Activated CD4-positive, alpha-beta memory T cell treated with anti-CD3 and anti-CD28 coated beads for 36 hours (primary cell): ENCODE results near the gene MYO1H. TPM values are rescaled to one million over a fixed set of nuclear protein-coding genes. Genes with fewer than 3 reads are reported as not detected.

Source experiments
- CTCF ChIA-PET: fragments of 350-600 bp; sonication (Branson Sonifier 250); formaldehyde crosslinking; loops from one replicate; lab custom pipeline; 2021; ENCODE audit warnings: antibody characterized with exemption, inconsistent platforms; lab: Charles Lee
- POLR2A ChIA-PET: fragments of 350-600 bp; sonication (Branson Sonifier 250); formaldehyde crosslinking; loops from one replicate; lab custom pipeline; 2021; ENCODE audit warnings: antibody characterized with exemption; lab: Charles Lee
- DNase-seq: peaks from one replicate; pipeline ENCODE4 v3.0.0-alpha.2; 2020
- H3K27ac Mint-ChIP-seq: one replicate; pipeline ENCODE4 v1.8.0; 2021; ENCODE audit warnings: mixed read lengths
- H3K27me3 Mint-ChIP-seq: one replicate; pipeline ENCODE4 v1.8.0; 2021; ENCODE audit warnings: mixed read lengths
- H3K36me3 Mint-ChIP-seq: one replicate; pipeline ENCODE4 v1.8.0; 2021; ENCODE audit warnings: mixed read lengths
- H3K4me1 Mint-ChIP-seq: one replicate; pipeline ENCODE4 v1.8.0; 2021; ENCODE audit warnings: low read depth, mixed read lengths
- H3K4me3 Mint-ChIP-seq: one replicate; pipeline ENCODE4 v1.8.0; 2021; ENCODE audit warnings: mild to moderate bottlenecking, mixed read lengths
- H3K9me3 Mint-ChIP-seq: one replicate; pipeline ENCODE4 v1.8.0; 2021; ENCODE audit warnings: mixed read lengths
- intact Hi-C: fragments of 100-400 bp; cut with micrococcal nuclease; formaldehyde crosslinking; loops from one replicate; pipeline ENCODE4 v1.15.1; 2023
- total RNA-seq, 2 experiments: library from RNA; stranded (reverse); gene quantifications; one replicate each; pipeline ENCODE4 v1.2.3, GENCODE V29; 2021

Gene MYO1H
- total RNA-seq, 2 experiments from 2014 or later, result not detected

DNA sequence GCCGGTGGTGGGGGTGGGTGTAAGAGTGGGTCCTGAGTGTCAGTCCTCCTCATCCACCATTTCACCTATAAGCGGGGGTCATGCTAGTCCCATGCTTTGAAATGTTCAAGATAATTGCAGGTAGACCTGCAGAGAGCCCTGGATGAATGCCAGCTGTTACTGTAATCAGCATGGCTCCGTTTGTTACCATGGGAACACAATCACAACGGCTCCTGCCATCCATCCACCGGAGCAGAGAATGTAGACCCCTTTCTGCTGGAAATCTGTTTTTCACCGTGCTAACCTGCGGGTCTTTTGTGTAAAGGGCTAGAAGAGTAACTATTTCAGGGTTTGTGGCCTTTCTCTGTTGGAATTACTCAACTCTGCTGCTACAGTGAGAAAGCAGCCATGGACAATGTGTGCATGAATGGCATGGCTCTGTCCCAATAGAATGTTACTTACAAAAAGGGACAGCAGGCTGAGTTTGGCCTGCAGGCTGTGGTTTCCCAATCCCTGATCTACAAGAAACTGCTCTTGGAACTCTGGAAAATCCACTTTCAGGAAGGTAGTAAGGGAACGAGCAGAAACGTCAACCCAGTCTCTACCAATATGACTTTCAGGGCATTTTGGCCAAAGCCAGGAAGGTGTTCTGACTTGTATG lies 93.3 kb downstream of the MYO1H start:
- CTCF ChIA-PET, result interaction anchor here (1.4 to 2.7 kb wide), 2 partner anchors 8 to 13 kb away, joined by 6 to 11 read pairs; no protein-coding TSS in a partner anchor
- no peaks in the 10 kb centered on the region for H3K27me3 Mint-ChIP-seq
- no peaks in the 10 kb centered on the region for H3K4me1 Mint-ChIP-seq
- intact Hi-C loops, result no loop called here
- no peak for DNase-seq
- POLR2A ChIA-PET, result no interaction called here
- peaks cover 2% of the 10 kb centered on the region for H3K36me3 Mint-ChIP-seq
- H3K4me3 Mint-ChIP-seq, result no peak overlapping the region
- no peaks in the 10 kb centered on the region for H3K9me3 Mint-ChIP-seq
- H3K27ac Mint-ChIP-seq, result no peak overlapping the region

DNA sequence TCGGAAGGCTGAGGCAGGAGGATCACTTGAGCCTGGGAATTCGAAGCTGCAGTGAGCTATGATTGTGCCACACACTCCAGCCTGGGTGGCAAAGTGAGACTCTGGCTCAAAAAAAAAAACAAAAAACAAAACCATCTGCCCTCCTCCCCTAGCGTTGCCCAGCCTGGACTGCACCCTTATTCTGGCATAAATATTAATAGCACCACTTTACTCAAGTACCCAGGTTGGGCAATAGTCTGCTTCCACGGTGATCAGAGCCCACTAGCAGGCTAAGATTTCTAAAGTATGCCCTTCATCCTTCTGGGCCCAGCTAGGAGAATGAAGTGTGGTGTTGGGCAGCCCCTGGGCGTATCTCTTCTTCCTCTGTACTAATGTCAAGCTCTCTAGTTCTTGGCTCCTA lies 96.1 kb downstream of the MYO1H start:
- Mint-ChIP-seq H3K36me3 (peaks cover 4% of the 10 kb centered on the region), H3K27ac (no peak overlapping the region), H3K9me3 (no peaks in the 10 kb centered on the region), H3K27me3 (no peaks in the 10 kb centered on the region), H3K4me3 (no peak overlapping the region), H3K4me1 (no peaks in the 10 kb centered on the region)
- CTCF ChIA-PET, result interaction anchor here (0.6 to 2.7 kb wide), 4 partner anchors 9 to 529 kb away, joined by 3 to 14 read pairs (median 7); no protein-coding TSS in a partner anchor
- DNase-seq, result no peak
- intact Hi-C loops, result no loop called here
- POLR2A ChIA-PET, result no interaction called here

DNA sequence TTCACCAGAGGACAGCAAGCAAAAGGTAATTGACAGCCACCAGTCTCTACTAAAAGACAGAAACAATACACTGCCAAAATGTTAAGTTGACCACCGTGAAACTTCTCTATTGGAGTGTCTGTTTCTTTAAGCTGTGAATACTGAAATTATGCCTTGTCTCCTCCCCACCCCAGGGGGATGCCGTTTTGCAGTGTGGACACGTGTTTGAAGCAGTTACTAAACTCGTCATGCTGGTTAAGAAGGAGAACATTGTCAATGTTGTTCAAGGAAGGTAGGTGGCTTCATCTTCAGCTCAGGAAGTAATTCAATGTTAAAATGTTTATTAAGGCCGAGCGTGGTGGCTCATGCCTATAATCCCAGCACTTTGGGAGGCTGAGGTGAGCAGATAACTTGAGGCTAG lies 96.6 kb downstream of the MYO1H start:
- H3K27me3 Mint-ChIP-seq, result no peaks in the 10 kb centered on the region
- H3K27ac Mint-ChIP-seq, result no peak overlapping the region
- H3K4me1 Mint-ChIP-seq, result no peaks in the 10 kb centered on the region
- CTCF ChIA-PET, result interaction anchor here (0.6 to 2.1 kb wide), 3 partner anchors 9 to 529 kb away, joined by 3 to 14 read pairs (median 3); no protein-coding TSS in a partner anchor
- intact Hi-C loops, result no loop called here
- no peaks in the 10 kb centered on the region for H3K9me3 Mint-ChIP-seq
- POLR2A ChIA-PET, result no interaction called here
- H3K4me3 Mint-ChIP-seq, result no peak overlapping the region
- H3K36me3 Mint-ChIP-seq, result peaks cover 7% of the 10 kb centered on the region
- DNase-seq, result no peak

DNA sequence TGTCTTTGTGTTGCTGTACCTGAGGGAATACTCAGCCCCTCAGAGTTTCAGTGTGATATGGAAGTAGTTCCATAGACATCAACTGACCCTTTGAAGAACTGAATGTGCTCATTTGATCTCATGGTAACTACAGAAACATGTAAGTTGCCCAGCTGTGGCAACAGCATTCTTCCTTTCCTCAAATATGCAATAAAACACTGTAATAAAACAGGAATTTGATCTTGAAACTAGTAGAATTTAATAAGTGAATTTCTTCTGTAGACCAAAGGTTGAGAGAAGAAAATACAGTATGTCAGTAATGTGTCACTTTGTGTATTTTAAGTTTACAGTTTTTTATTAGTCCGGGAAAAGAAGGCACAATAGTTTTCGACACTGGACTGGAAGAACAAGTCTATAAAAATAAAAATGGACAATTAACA lies 97.5 kb downstream of the MYO1H start:
- Mint-ChIP-seq H3K4me3 (no peak overlapping the region), H3K36me3 (peaks cover 8% of the 10 kb centered on the region), H3K9me3 (no peaks in the 10 kb centered on the region), H3K27me3 (no peaks in the 10 kb centered on the region), H3K27ac (no peak overlapping the region), H3K4me1 (no peaks in the 10 kb centered on the region)
- intact Hi-C loops, result no loop called here
- DNase-seq, result no peak
- CTCF ChIA-PET, result interaction anchor here (0.6 to 1.1 kb wide), 2 partner anchors 12 to 408 kb away, joined by 3 read pairs; no protein-coding TSS in a partner anchor
- POLR2A ChIA-PET, result no interaction called here

DNA sequence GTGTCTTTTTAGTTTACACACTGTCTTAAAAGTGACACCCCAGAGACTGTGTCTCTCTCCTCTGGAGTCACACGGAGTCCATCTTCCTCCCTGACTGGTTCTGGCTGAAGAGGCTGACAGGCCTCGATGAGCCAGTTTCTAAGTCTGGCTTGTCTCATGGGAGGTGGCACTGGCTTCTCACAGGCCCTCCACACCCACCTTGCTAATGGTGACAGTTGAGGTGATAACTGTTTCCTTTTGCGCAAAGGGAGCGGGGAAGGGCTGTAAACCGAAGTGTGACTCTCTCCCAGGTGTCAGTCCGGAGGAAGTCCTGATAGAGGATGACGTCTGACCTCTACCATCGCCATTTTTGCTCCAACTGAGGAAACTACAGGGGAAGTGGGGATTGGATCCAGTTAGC lies 99.2 kb downstream of the MYO1H start:
- intact Hi-C loops, result no loop called here
- Mint-ChIP-seq H3K27me3 (no peaks in the 10 kb centered on the region), H3K4me3 (no peak overlapping the region), H3K36me3 (peaks cover 10% of the 10 kb centered on the region), H3K4me1 (no peaks in the 10 kb centered on the region), H3K9me3 (no peaks in the 10 kb centered on the region), H3K27ac (no peak overlapping the region)
- POLR2A ChIA-PET, result no interaction called here
- CTCF ChIA-PET, result interaction anchor here (1.4 to 2.8 kb wide), 2 partner anchors 14 to 19 kb away, joined by 5 to 7 read pairs; no protein-coding TSS in a partner anchor
- DNase-seq, result no peak

DNA sequence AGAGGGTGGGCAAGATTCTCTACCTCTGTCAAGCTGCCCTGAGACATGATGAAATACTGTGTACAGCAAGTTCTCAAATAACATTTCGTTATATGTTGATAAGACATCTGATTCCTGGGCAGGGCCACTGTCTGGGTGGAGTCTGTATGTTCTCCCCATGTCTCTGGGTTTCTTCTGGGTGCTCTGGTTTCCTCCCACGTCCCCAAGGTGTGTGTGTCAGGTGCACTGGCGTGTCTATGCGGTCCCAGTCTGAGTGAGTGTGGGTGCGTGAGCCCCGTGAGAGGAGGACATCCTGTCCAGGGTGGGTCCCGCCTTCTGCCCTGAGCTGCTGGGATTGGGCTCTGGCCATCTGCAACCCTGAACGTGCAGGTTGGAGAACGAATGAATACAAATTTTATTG lies 99.8 kb downstream of the MYO1H start:
- intact Hi-C loops, result no loop called here
- Mint-ChIP-seq H3K27ac (no peak overlapping the region), H3K4me1 (no peaks in the 10 kb centered on the region), H3K4me3 (no peak overlapping the region), H3K9me3 (no peaks in the 10 kb centered on the region), H3K27me3 (no peaks in the 10 kb centered on the region), H3K36me3 (peaks cover 11% of the 10 kb centered on the region)
- DNase-seq, result no peak
- ChIA-PET POLR2A (no interaction called here), CTCF (interaction anchor here (1.4 to 2.8 kb wide), 2 partner anchors 15 to 19 kb away, joined by 5 to 7 read pairs; no protein-coding TSS in a partner anchor)

DNA sequence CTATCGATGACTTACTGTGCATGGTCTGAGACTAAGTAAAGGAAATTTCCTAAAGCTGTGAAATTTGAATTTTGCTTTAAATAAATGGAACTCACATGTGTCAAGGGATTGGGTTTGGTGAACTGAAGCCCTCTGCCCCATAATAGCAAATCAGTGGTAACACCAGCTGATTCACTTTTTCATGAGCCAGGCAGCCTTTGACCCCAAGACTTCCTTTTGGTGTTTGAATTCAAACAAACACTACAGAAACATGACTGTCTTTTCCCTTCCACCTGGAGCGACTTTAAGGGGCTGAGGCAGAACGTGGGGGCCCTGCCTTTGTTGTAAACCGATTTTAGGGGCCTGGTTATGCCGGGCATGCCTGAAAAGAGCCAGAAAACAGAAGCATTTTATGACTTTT lies 100.6 kb downstream of the MYO1H start:
- intact Hi-C loops, result no loop called here
- H3K27ac Mint-ChIP-seq, result no peak overlapping the region

GRCh38 chr12:109448707-109449390 lies 101.1 kb downstream of the MYO1H start:
- H3K4me3 Mint-ChIP-seq, result no peak overlapping the region
- H3K27ac Mint-ChIP-seq, result no peak overlapping the region
- no peaks in the 10 kb centered on the region for H3K9me3 Mint-ChIP-seq
- peaks cover 16% of the 10 kb centered on the region for H3K36me3 Mint-ChIP-seq
- CTCF ChIA-PET, result interaction anchor here (1.0 to 1.2 kb wide), 3 partner anchors 15 to 147 kb away, joined by 3 to 6 read pairs (median 5); no protein-coding TSS in a partner anchor
- no peaks in the 10 kb centered on the region for H3K27me3 Mint-ChIP-seq
- no peak for DNase-seq
- intact Hi-C loops, result no loop called here
- no peaks in the 10 kb centered on the region for H3K4me1 Mint-ChIP-seq
- POLR2A ChIA-PET, result no interaction called here

More for the DNA sequence above, 100.6 kb downstream of the MYO1H start:
- no peaks in the 10 kb centered on the region for H3K9me3 Mint-ChIP-seq
- CTCF ChIA-PET, result interaction anchor here (1.2 to 2.8 kb wide), 3 partner anchors 14 to 20 kb away, joined by 5 to 7 read pairs (median 6); no protein-coding TSS in a partner anchor
- no peak overlapping the region for H3K4me3 Mint-ChIP-seq
- POLR2A ChIA-PET, result no interaction called here
- DNase-seq, result no peak
- no peaks in the 10 kb centered on the region for H3K4me1 Mint-ChIP-seq
- no peaks in the 10 kb centered on the region for H3K27me3 Mint-ChIP-seq
- peaks cover 11% of the 10 kb centered on the region for H3K36me3 Mint-ChIP-seq

GRCh38 chr12:109449845-109450532 lies 102.3 kb downstream of the MYO1H start:
- intact Hi-C loops, result no loop called here
- DNase-seq, result no peak
- no peak overlapping the region for H3K27ac Mint-ChIP-seq
- H3K36me3 Mint-ChIP-seq, result peaks cover 19% of the 10 kb centered on the region
- H3K4me1 Mint-ChIP-seq, result no peaks in the 10 kb centered on the region
- no peaks in the 10 kb centered on the region for H3K9me3 Mint-ChIP-seq
- CTCF ChIA-PET, result interaction anchor here (1.0 to 1.8 kb wide), 2 partner anchors 17 to 148 kb away, joined by 3 to 8 read pairs; no protein-coding TSS in a partner anchor
- POLR2A ChIA-PET, result no interaction called here
- no peaks in the 10 kb centered on the region for H3K27me3 Mint-ChIP-seq
- H3K4me3 Mint-ChIP-seq, result no peak overlapping the region

DNA sequence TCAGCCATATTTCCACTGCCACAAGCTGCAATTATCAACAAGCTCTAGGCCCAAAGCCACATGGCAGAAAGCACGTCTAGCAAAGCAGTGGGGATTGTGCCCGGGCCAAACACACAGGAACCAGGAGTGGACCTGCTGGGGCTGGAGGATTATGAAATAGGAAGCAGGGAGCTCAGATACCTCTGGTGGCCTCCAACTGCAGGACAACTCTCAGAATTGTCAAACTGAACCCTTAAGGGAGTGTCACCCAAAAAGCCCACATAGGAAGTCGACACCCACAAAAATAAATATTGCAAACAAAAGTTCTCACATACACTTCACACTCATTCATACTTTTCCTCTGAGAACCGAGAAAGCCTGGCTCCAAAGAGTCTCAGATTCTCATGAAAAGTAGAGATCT lies 103.3 kb downstream of the MYO1H start:
- peaks cover 22% of the 10 kb centered on the region for H3K36me3 Mint-ChIP-seq
- DNase-seq, result no peak
- CTCF ChIA-PET, result interaction anchor here (1.8 kb wide), 1 partner anchor 18 kb away, joined by 8 read pairs; no protein-coding TSS in a partner anchor

DNA sequence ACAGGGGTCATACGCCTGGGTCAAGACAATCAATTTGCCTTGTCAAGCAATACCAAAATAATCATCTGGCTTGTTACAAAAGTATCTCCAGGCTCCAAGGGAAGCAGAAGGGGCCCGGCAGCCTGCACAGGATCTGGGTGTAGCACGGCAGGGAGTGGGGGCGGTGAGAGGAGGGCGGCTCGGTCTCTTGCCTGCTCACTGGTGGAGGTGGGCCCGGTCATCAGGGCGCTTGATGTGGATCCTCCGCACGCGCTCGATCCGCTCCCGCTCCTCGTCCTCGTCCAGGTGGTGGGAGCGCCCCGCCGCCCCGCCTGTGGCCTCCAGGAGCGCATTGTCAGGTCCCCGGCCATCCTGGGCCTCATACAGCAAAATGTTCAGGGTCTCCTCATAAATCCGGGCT lies 103.7 kb downstream of the MYO1H start:
- Mint-ChIP-seq H3K4me3 (no peak overlapping the region), H3K4me1 (no peaks in the 10 kb centered on the region), H3K27me3 (no peaks in the 10 kb centered on the region), H3K36me3 (peaks cover 20% of the 10 kb centered on the region), H3K27ac (no peak overlapping the region), H3K9me3 (no peaks in the 10 kb centered on the region)
- intact Hi-C loops, result no loop called here
- ChIA-PET CTCF (interaction anchor here (1.8 kb wide), 1 partner anchor 18 kb away, joined by 8 read pairs; no protein-coding TSS in a partner anchor), POLR2A (no interaction called here)
- DNase-seq, result no peak

More for the DNA sequence above, 103.3 kb downstream of the MYO1H start:
- Mint-ChIP-seq H3K27ac (no peak overlapping the region), H3K4me1 (no peaks in the 10 kb centered on the region), H3K9me3 (no peaks in the 10 kb centered on the region), H3K4me3 (no peak overlapping the region), H3K27me3 (no peaks in the 10 kb centered on the region)
- intact Hi-C loops, result no loop called here
- POLR2A ChIA-PET, result no interaction called here

- peaks cover 27% of the 10 kb centered on the region for H3K36me3 Mint-ChIP-seq
- no peak overlapping the region for H3K27ac Mint-ChIP-seq
- no peaks in the 10 kb centered on the region for H3K27me3 Mint-ChIP-seq
- H3K4me3 Mint-ChIP-seq, result no peak overlapping the region
- intact Hi-C loops, result no loop called here
- DNase-seq, result no peak
- H3K4me1 Mint-ChIP-seq, result no peaks in the 10 kb centered on the region
- no peaks in the 10 kb centered on the region for H3K9me3 Mint-ChIP-seq
- CTCF ChIA-PET, result interaction anchor here (0.8 kb wide), 1 partner anchor 24 kb away, joined by 3 read pairs; no protein-coding TSS in a partner anchor
- POLR2A ChIA-PET, result no interaction called here
These were observed 104.8 kb downstream of the MYO1H start for GRCh38 chr12:109452489-109452888.
